K562 (cell line): ENCODE data around the gene SORT1. TPM values are rescaled to one million over a fixed set of nuclear protein-coding genes. Genes with fewer than 3 reads are reported as not detected.

ENCODE experiments used
- BRD9 ChIP-seq: fragments of 450-650 bp; IDR thresholded peaks from 2 replicates; pipeline ENCODE4 v1.6.1; 2018; ENCODE audit warnings: low read depth; ENCODE audit not compliant: partially characterized antibody
- FOXP1 ChIP-seq: sonication (generic); formaldehyde crosslinking; IDR thresholded peaks from 2 replicates; pipeline ENCODE4 v1.8.0; 2022; ENCODE audit warnings: mild to moderate bottlenecking, missing genetic modification reagents
- FOXP4 ChIP-seq: sonication (generic); formaldehyde crosslinking; IDR thresholded peaks from 2 replicates; pipeline ENCODE4 v1.8.0; 2022; ENCODE audit warnings: mild to moderate bottlenecking, missing genetic modification reagents, borderline replicate concordance
- JUND ChIP-seq, 2 experiments: IDR thresholded peaks; 2 replicates in 1 of 2; 3 replicates in 1 of 2; pipeline ENCODE4 v1.6.1; 2011; ENCODE audit warnings: borderline replicate concordance in 2 of 2, low read depth in 2 of 2, low read length in 2 of 2, improper control_type of control experiment in 1 of 2, missing biosample characterization in 1 of 2, missing genetic modification characterization in 1 of 2, missing genetic modification reagents in 1 of 2
- LCOR ChIP-seq: sonication (generic); formaldehyde crosslinking; IDR thresholded peaks from 2 replicates; pipeline ENCODE4 v1.8.0; 2022; ENCODE audit warnings: mild to moderate bottlenecking, missing genetic modification reagents
- MAFG ChIP-seq: fragments of 450-650 bp; conservative IDR thresholded peaks from 2 replicates; pipeline ENCODE4 v1.6.1; 2016; ENCODE audit warnings: missing genetic modification characterization, missing compliant biosample characterization
- MEF2A ChIP-seq: IDR thresholded peaks from 2 replicates; pipeline ENCODE4 v1.6.1; 2011; ENCODE audit warnings: low read depth, mild to moderate bottlenecking, low read length, moderate library complexity; ENCODE audit not compliant: control insufficient read depth
- MTF1 ChIP-seq: fragments of 250-450 bp; sonication (Bioruptor Pico); IDR thresholded peaks from 2 replicates; pipeline ENCODE4 v1.9.0; 2021; ENCODE audit warnings: moderate library complexity, mild to moderate bottlenecking, inconsistent platforms, borderline replicate concordance
- NFYB ChIP-seq: IDR thresholded peaks from 2 replicates; pipeline ENCODE4 v1.6.1; 2011; ENCODE audit warnings: mild to moderate bottlenecking, moderate library complexity; ENCODE audit not compliant: insufficient read length; ENCODE audit errors: extremely low read depth
- RAD21 ChIP-seq, 2 experiments: fragments of 250-450 bp in 1 of 2; fragments of 450-650 bp in 1 of 2; sonication (Bioruptor Pico) in 1 of 2; formaldehyde crosslinking in 1 of 2; IDR thresholded peaks in 1 of 2; conservative IDR thresholded peaks in 1 of 2; 2 replicates each; pipeline versions ENCODE4 v1.4.0 to v1.8.0; 2020 to 2022; ENCODE audit warnings: mild to moderate bottlenecking in 2 of 2, moderate library complexity in 1 of 2
- RBM14 ChIP-seq: fragments of 200-400 bp; formaldehyde crosslinking; IDR thresholded peaks from 2 replicates; pipeline ENCODE4 v1.6.1; 2018; ENCODE audit warnings: low read depth, mild to moderate bottlenecking, low read length, moderate library complexity, borderline replicate concordance; ENCODE audit not compliant: insufficient read depth
- SRSF3 ChIP-seq: fragments of 200-400 bp; formaldehyde crosslinking; IDR thresholded peaks from 2 replicates; pipeline ENCODE4 v1.6.1; 2016; ENCODE audit warnings: mild to moderate bottlenecking, low read length, moderate library complexity; ENCODE audit not compliant: insufficient read depth
- TRIM24 ChIP-seq, 2 experiments: fragments of 450-650 bp; IDR thresholded peaks; 2 replicates each; pipeline ENCODE4 v1.6.1; 2016
- ZMIZ1 ChIP-seq, 2 experiments: fragments of 150-350 bp in 1 of 2; IDR thresholded peaks; 2 replicates each; pipeline ENCODE4 v1.6.1; 2012 to 2016; ENCODE audit warnings: low read depth in 2 of 2, low read length in 2 of 2, mild to moderate bottlenecking in 1 of 2, moderate library complexity in 1 of 2
- ZZZ3 ChIP-seq: fragments of 450-650 bp; IDR thresholded peaks from 2 replicates; pipeline ENCODE4 v1.6.1; 2016; ENCODE audit warnings: antibody characterized with exemption, mild to moderate bottlenecking, moderate library complexity
- polyA plus RNA-seq, 8 experiments: library from polyadenylated mRNA; depleted of rRNA in 4 of 8; stranded (reverse) in 5 of 8; unstranded in 3 of 8; fragments of >200 nt; fragmentation: Nextera tagmentation in 2 of 8; fragmentation: Illumina TruSeq in 1 of 8; extraction: Ambion mirVana in 2 of 8; extraction: Trizol in 1 of 8; gene quantifications; 2 replicates each; pipeline versions ENCODE4 v1.2.1 to v1.2.3, GENCODE V29; 2011 to 2014; ENCODE audit warnings: inconsistent platforms in 1 of 8, missing spikeins in 1 of 8
- total RNA-seq, 7 experiments: library from RNA; depleted of rRNA in 6 of 7; stranded (reverse); fragments of >200 nt in 6 of 7; fragmentation: Illumina TruSeq in 2 of 7; extraction: Trizol in 2 of 7; gene quantifications; 2 replicates each; pipeline versions ENCODE4 v1.2.1 to v1.2.3, GENCODE V29; 2011 to 2021; ENCODE audit warnings: low replicate concordance in 1 of 7
- TF ChIP-seq, protein P1 (sequence below): fragments of 250-450 bp; sonication (Bioruptor Pico); IDR thresholded peaks from 2 replicates; pipeline ENCODE4 v1.4.0; 2020; ENCODE audit warnings: mild to moderate bottlenecking, moderate library complexity

Gene SORT1
- total and polyA plus RNA-seq, 9 of the 15 experiments (the other 6 are each of a cell fraction or from before 2014, with no cell fraction given), result 27.4 to 112 (median 65.0) TPM

DNA sequence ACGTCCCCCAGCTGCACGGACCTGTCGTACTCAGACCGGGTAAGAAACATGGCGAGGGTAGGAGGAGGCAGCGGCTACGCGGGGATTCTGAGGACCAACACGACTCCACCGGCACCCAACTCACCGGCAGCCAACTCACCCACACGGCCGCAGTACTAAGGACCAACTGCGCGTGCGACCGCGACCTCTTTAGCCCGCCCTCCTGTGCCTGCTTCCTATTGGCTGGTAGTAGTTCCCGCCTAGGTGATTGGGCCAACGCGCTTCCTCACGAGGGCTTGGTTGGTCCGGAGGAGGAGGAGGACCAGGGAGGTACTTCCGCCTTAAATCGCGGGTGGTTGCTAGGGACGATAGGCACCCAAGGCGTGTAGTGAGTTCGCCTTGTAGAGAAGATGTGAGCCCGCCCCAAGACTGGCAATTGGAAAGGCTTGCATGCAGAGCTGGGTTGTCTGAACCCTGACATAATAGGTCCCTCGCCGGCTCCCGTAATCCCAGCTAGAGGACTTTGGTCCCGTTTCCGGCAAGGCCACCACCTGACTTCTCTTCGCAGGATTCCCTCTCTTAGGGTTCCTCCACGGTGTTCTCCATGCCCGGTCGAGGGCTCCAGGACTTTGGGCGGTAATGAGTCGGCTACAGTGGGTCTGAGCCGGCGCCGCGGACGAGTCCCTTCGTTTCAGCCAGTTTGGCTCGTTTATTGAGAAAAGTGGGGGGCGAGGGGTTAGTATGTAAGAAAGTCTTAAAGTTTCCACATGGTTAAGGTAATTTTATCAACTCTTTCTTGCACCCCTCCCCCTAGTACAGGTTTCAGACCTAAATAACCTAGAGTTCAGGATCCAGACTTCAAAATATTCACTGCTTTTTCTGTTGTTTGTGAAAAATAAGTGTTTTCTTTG is 28.8 kb upstream of the SORT1 start, which contains the start of gene PSMA5 (continued):
- no peak for TF ChIP-seq ZZZ3
- no peak for TF ChIP-seq MAFG (tag)
- no peak for TF ChIP-seq SRSF3
- TF ChIP-seq RAD21 (CRISPR knock-in tag; conservative IDR thresholded peaks at IDR 0.05 in 1 of 2, IDR thresholded peaks at IDR 0.05 in 1 of 2), result no peak
- no peak for TF ChIP-seq RBM14
- TF ChIP-seq, protein P1, sequence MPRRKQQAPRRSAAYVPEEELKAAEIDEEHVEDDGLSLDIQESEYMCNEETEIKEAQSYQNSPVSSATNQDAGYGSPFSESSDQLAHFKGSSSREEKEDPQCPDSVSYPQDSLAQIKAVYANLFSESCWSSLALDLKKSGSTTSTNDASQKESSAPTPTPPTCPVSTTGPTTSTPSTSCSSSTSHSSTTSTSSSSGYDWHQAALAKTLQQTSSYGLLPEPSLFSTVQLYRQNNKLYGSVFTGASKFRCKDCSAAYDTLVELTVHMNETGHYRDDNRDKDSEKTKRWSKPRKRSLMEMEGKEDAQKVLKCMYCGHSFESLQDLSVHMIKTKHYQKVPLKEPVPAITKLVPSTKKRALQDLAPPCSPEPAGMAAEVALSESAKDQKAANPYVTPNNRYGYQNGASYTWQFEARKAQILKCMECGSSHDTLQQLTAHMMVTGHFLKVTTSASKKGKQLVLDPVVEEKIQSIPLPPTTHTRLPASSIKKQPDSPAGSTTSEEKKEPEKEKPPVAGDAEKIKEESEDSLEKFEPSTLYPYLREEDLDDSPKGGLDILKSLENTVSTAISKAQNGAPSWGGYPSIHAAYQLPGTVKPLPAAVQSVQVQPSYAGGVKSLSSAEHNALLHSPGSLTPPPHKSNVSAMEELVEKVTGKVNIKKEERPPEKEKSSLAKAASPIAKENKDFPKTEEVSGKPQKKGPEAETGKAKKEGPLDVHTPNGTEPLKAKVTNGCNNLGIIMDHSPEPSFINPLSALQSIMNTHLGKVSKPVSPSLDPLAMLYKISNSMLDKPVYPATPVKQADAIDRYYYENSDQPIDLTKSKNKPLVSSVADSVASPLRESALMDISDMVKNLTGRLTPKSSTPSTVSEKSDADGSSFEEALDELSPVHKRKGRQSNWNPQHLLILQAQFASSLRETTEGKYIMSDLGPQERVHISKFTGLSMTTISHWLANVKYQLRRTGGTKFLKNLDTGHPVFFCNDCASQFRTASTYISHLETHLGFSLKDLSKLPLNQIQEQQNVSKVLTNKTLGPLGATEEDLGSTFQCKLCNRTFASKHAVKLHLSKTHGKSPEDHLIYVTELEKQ (CRISPR knock-in tag), result no peak
- peak; percentile 43 for TF ChIP-seq LCOR (CRISPR knock-in tag)
- no peak for TF ChIP-seq FOXP4 (CRISPR knock-in tag)
- no peak for TF ChIP-seq JUND (IDR thresholded peaks at IDR 0.05; ENCODE audit: borderline replicate concordance, low read depth, low read length)
- TF ChIP-seq JUND (tag; IDR thresholded peaks at IDR 0.05; ENCODE audit: borderline replicate concordance, low read depth, low read length), result no peak; the same call in 2 of the 3 replicates
- TF ChIP-seq MTF1, result no peak
- no peak for TF ChIP-seq MEF2A
- peak; percentile 86; the same call in 1 of the 2 replicates for TF ChIP-seq FOXP1 (CRISPR knock-in tag)
- TF ChIP-seq NFYB, result peak; percentile 99
- TF ChIP-seq TRIM24 (IDR thresholded peaks at IDR 0.05), result peak in 1 of 2 experiments; percentile 5; a peak in 1 of 4 replicates
- TF ChIP-seq ZMIZ1 (IDR thresholded peaks at IDR 0.05; ENCODE audit: low read depth in 2 of 2, low read length in 2 of 2), result no peak
- TF ChIP-seq BRD9, result no peak
